Ovary (tissue), 3 donors: Measurements from ENCODE around the gene LMAN2.
"Not testable (repeated sequence)": the region's sequence is repeated elsewhere in the genome, so short reads cannot be mapped to it uniquely, and the experiment has no call there.

Source experiments
- POLR2A ChIP-seq: fragments of 450-650 bp; IDR thresholded peaks from one replicate; pipeline ENCODE4 v1.6.1; 2017; ENCODE audit warnings: antibody characterized with exemption, mild to moderate bottlenecking, moderate library complexity
- TF ChIP-seq, protein P1 (sequence below), 3 donors: fragments of 450-650 bp in 2 of 3; fragments of 200-600 bp in 1 of 3; IDR thresholded peaks; one replicate each; pipeline versions ENCODE4 v1.5.1 to v1.8.0; 2016 to 2022; ENCODE audit warnings: antibody characterized with exemption in 3 of 3, mild to moderate bottlenecking in 1 of 3
- donor health status: DM: no; HTN: no; CAD: no.

DNA sequence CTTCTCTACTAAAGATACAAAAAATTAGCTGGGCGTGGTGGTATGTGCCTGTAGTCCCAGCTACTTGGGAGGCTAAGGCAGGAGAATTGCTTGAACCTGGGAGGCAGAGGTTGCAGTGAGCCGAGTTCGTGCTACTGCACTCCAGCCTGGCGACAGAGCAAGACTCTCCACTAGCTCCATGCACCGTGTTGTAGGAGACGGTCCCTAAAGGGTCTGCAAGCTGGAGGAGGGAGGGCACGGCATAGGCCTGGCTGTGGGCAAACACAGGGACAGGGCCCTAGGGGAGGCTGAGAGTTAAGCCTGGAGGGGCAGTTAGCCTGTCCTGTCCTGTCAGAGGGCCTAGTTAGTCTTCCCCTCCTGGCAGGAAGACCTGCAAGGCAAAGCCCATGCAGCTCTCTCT is 9.3 kb upstream of the LMAN2 start:
- TF ChIP-seq, protein P1, sequence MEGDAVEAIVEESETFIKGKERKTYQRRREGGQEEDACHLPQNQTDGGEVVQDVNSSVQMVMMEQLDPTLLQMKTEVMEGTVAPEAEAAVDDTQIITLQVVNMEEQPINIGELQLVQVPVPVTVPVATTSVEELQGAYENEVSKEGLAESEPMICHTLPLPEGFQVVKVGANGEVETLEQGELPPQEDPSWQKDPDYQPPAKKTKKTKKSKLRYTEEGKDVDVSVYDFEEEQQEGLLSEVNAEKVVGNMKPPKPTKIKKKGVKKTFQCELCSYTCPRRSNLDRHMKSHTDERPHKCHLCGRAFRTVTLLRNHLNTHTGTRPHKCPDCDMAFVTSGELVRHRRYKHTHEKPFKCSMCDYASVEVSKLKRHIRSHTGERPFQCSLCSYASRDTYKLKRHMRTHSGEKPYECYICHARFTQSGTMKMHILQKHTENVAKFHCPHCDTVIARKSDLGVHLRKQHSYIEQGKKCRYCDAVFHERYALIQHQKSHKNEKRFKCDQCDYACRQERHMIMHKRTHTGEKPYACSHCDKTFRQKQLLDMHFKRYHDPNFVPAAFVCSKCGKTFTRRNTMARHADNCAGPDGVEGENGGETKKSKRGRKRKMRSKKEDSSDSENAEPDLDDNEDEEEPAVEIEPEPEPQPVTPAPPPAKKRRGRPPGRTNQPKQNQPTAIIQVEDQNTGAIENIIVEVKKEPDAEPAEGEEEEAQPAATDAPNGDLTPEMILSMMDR (IDR thresholded peaks at IDR 0.05) = not testable (repeated sequence)
- not testable (repeated sequence) for TF ChIP-seq POLR2A
